Measurements from ENCODE around the gene TNPO2. TPM values are rescaled to one million over a fixed set of nuclear protein-coding genes. Genes with fewer than 3 reads are reported as not detected.
A peak's percentile ranks its signal among the peaks of the same experiment; 100 is the strongest.

The TNPO2 gene
- total and polyA plus RNA-seq, 2 of the 13 experiments (the other 11 are each of a cell fraction or from before 2014, with no cell fraction given), result 31.7 to 61.0 TPM

- ChIA-PET POLR2A (interaction anchor here (0.6 to 4.8 kb wide), 13 partner anchors 11 to 169 kb away, joined by 3 to 51 read pairs (median 6); partner anchors contain the start of genes FBXW9, GET3, JUNB and RNASEH2A), CTCF (ENCODE audit: low intra/inter-chr PET ratio, low total read pairs) (no interaction called here)
- Histone ChIP-seq H3K79me2 (ENCODE audit: insufficient read depth, low read length) (peaks cover 57% of the 10 kb centered on the region), H3K9ac (ENCODE audit: insufficient read depth, low read depth, low read length) (peak overlapping the region; percentile 87), H2AFZ (ENCODE audit: low read length) (no peak overlapping the region), H3K36me3 (replicated peaks in 1 of 2; ENCODE audit: control insufficient read depth in 1 of 2, insufficient read depth in 2 of 2, low read length in 2 of 2) (peaks cover 2 to 18% of the 10 kb centered on the region in 2 experiments), H3K4me1 (ENCODE audit: insufficient read depth, low read length) (peaks cover 17% of the 10 kb centered on the region), H3K4me3 (replicated peaks in 1 of 3; ENCODE audit: insufficient read depth in 1 of 3, low read depth in 2 of 3, low read length in 3 of 3) (peak overlapping the region; percentile 92 to 96 (median 93)), H3K27ac (ENCODE audit: extremely low read length, insufficient read depth, low read length) (peak overlapping the region; percentile 77), H3K4me2 (ENCODE audit: low read depth, low read length) (peak overlapping the region; percentile 90), H3K27me3 (ENCODE audit: control insufficient read depth in 1 of 2, insufficient read depth in 2 of 2, low read length in 2 of 2) (no peaks in the 10 kb centered on the region; a peak in 1 of 5 replicates), H3K9me3 (ENCODE audit: low read length) (no peaks in the 10 kb centered on the region), H4K20me1 (ENCODE audit: insufficient read depth, low read length) (no peaks in the 10 kb centered on the region)
- BruUV-seq (replicated peaks), result no TSS peak
- in situ Hi-C loops (cut with HindIII; ENCODE audit: extremely low pct_ligation_motif_present, low pct_unique_long_range_greater_than_20kb), result no loop called here
- ATAC-seq (peak; percentile 67), DNase-seq (ENCODE audit: low spot score) (peak; percentile 52), FAIRE-seq (no peak)
- 2% methylated on average over 27 of the region's 65 CpGs for WGBS (ENCODE audit: low lambda C conversion rate)
- intact Hi-C loops (cut with micrococcal nuclease; ENCODE audit: unreplicated experiment), result loop anchor here (1.0 kb wide), 1 partner anchor 15 kb away; the partner anchor contains the start of gene GET3
- TF ChIP-seq CREM (IDR thresholded peaks at IDR 0.05) (no peak), CREM (CRISPR knock-in tag; IDR thresholded peaks at IDR 0.05) (no peak), ZNF883 (CRISPR knock-in tag; IDR thresholded peaks at IDR 0.05; ENCODE audit: not compliant biosample characterization) (no peak), KIAA2018 (CRISPR knock-in tag; IDR thresholded peaks at IDR 0.05; ENCODE audit: borderline replicate concordance) (no peak), ZNF547 (CRISPR knock-in tag; IDR thresholded peaks at IDR 0.05) (no peak), KDM5A (IDR thresholded peaks at IDR 0.05; ENCODE audit: borderline replicate concordance, low read length) (peak; percentile 75; the same call in 1 of the 2 replicates), SAFB2 (CRISPR knock-in tag; IDR thresholded peaks at IDR 0.05; ENCODE audit: borderline replicate concordance, low read depth) (no peak), HHEX (CRISPR knock-in tag; IDR thresholded peaks at IDR 0.05) (no peak), CC2D1A (CRISPR knock-in tag; IDR thresholded peaks at IDR 0.05) (0 out of 2 replicates have a peak, but pooled peaks have one; percentile 51), ZNF414 (CRISPR knock-in tag; IDR thresholded peaks at IDR 0.05) (0 out of 2 replicates have a peak, but pooled peaks have one; percentile 40), U2AF1 (optimal IDR thresholded peaks at IDR 0.05; ENCODE audit: low read depth, low read length) (no peak), ZNF205 (CRISPR knock-in tag; IDR thresholded peaks at IDR 0.05) (no peak), RBM22 (optimal IDR thresholded peaks at IDR 0.05; ENCODE audit: low read length) (no peak), DNMT3B (CRISPR knock-in tag; conservative IDR thresholded peaks at IDR 0.05) (no peak), ZNF841 (CRISPR knock-in tag; IDR thresholded peaks at IDR 0.05; ENCODE audit: borderline replicate concordance) (no peak), NKX3-1 (CRISPR knock-in tag; IDR thresholded peaks at IDR 0.05) (no peak)
Measured at GRCh38 chr19:12721656-12722565, 1.8 kb downstream of the TNPO2 start.
